ENCODE results near the gene UFSP2. TPM values are rescaled to one million over a fixed set of nuclear protein-coding genes. Genes with fewer than 3 reads are reported as not detected.

UFSP2 gene
- total RNA-seq, 4 donors from 2014 or later, result 36.3 to 56.5 (median 40.1) TPM

DNA sequence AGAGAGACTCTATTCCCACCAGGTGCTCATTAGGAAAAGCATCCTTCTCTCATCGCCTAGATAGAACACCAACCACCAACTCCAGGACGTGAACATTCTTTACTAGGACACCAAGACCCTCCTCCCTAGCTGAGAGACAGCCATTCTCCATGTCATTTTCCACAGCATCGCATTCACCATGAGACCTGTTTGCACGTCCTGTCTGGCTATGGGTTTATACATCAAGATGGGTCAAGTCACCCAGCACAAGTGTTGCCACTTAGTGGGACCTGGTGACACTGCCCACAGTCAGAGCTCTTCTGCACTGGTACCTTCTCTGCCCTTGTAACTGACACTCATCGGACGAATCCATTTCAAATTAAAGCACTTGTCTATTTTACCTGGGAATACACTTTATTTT, 47.5 kb downstream of the UFSP2 start:
- Histone ChIP-seq H3K4me3 (no peak overlapping the region), H3K4me1 (no peaks in the 10 kb centered on the region), H3K27me3 (no peaks in the 10 kb centered on the region), H3K36me3 (no peaks in the 10 kb centered on the region), H3K27ac (no peak overlapping the region), H3K9me3 (no peaks in the 10 kb centered on the region)
- DNase-seq (no peak), ATAC-seq (no peak)
- intact Hi-C loops (cut with DNase I; ENCODE audit: low total_unique reads), result no loop called here
- TF ChIP-seq, protein P1, sequence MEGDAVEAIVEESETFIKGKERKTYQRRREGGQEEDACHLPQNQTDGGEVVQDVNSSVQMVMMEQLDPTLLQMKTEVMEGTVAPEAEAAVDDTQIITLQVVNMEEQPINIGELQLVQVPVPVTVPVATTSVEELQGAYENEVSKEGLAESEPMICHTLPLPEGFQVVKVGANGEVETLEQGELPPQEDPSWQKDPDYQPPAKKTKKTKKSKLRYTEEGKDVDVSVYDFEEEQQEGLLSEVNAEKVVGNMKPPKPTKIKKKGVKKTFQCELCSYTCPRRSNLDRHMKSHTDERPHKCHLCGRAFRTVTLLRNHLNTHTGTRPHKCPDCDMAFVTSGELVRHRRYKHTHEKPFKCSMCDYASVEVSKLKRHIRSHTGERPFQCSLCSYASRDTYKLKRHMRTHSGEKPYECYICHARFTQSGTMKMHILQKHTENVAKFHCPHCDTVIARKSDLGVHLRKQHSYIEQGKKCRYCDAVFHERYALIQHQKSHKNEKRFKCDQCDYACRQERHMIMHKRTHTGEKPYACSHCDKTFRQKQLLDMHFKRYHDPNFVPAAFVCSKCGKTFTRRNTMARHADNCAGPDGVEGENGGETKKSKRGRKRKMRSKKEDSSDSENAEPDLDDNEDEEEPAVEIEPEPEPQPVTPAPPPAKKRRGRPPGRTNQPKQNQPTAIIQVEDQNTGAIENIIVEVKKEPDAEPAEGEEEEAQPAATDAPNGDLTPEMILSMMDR (IDR thresholded peaks at IDR 0.05 in 4 of 5, conservative IDR thresholded peaks at IDR 0.05 in 1 of 5), result no peak
- no peak for TF ChIP-seq POLR2A (IDR thresholded peaks at IDR 0.05)
- in situ Hi-C loops (cut with MboI; ENCODE audit: low sequenced_read_pairs in 4 of 4), result loop anchor here in 1 of 4 donors (25.0 kb wide), 1 partner anchor 166 kb away; the partner anchor contains the start of genes CFAP97 and SNX25

DNA sequence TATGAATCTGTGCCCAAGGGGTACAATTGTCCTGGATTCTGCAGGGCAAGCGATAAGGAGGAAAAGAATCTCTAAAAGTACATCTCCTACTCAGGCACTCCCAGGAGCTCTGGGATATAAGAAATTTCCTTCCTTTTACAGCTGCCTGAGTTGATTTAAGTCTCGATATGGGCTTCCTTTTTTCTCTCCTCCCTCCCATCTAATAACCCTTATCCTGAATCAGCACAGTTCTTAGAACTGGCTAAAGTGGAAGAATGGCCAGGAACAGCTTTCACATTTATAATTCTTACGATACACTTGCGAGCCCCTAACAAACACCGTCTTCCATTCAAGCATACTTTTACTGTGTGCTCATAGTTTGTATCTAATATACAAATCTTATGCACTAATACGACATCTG, 51.2 kb downstream of the UFSP2 start:
- TF ChIP-seq, protein P1 (IDR thresholded peaks at IDR 0.05 in 4 of 5, conservative IDR thresholded peaks at IDR 0.05 in 1 of 5), result no peak
- TF ChIP-seq POLR2A (IDR thresholded peaks at IDR 0.05), result no peak
- H3K9me3 ChIP-seq, result no peaks in the 10 kb centered on the region
- H3K27me3 ChIP-seq, result no peaks in the 10 kb centered on the region
- DNase-seq (no peak), ATAC-seq (no peak)
- no peak overlapping the region for H3K27ac ChIP-seq
- H3K36me3 ChIP-seq, result peaks cover 0 to 21% of the 10 kb centered on the region in 2 donors
- in situ Hi-C loops (cut with MboI; ENCODE audit: low sequenced_read_pairs in 4 of 4), result no loop called here
- H3K4me1 ChIP-seq, result no peaks in the 10 kb centered on the region
- intact Hi-C loops (cut with DNase I; ENCODE audit: low total_unique reads), result no loop called here
- H3K4me3 ChIP-seq, result no peak overlapping the region

DNA sequence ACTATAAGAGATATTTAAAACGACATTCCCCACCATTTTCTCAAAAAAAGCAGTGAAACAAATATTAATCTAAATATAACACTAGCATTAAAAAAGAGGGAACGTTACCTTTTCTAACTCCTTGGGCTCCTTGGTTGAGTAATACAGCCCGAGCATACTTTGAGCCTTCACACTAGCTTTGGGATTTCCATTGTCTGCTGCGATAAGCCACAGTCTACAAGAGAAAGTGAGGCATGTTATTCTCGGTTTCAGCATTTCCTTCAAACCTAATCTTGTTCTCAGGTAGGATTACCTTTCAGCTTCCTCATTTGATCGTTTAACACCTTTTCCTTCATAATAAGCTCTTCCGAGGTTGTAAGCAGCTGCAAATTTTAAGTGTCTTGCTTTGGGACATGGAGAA, 51.7 kb downstream of the UFSP2 start:
- no peak overlapping the region for H3K4me3 ChIP-seq
- intact Hi-C loops (cut with DNase I; ENCODE audit: low total_unique reads), result no loop called here
- no peak for DNase-seq

DNA sequence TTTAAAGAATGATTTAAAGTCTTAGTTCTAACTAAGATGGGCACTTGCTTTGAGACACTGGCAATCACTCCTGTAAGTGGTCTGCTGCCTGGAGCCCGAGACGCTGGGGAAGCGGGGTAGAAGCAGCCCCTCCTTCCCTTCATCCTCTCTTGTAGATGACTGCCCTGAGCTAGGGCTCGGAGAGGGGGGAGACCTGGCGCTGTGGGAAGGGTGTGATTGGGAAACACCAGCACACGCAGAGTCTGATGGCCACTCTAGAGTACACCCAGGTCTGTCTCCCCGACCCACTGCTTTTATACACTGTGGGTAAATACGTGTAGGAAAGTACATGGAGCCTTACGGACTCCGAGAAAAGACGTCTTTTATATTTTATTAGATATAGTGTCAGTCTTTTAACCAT, 54.1 kb downstream of the UFSP2 start:
- TF ChIP-seq, protein P1 (IDR thresholded peaks at IDR 0.05 in 4 of 5, conservative IDR thresholded peaks at IDR 0.05 in 1 of 5), result no peak
- no peak for TF ChIP-seq POLR2A (IDR thresholded peaks at IDR 0.05)
- no peaks in the 10 kb centered on the region for H3K9me3 ChIP-seq
- no peak overlapping the region for H3K4me3 ChIP-seq
- H3K36me3 ChIP-seq, result peaks cover 0 to 21% of the 10 kb centered on the region in 2 donors
- in situ Hi-C loops (cut with MboI; ENCODE audit: low sequenced_read_pairs in 4 of 4), result no loop called here
- no peak for ATAC-seq
- no peak for DNase-seq
- no peak overlapping the region for H3K27ac ChIP-seq
- no peaks in the 10 kb centered on the region for H3K27me3 ChIP-seq
- no peaks in the 10 kb centered on the region for H3K4me1 ChIP-seq
- intact Hi-C loops (cut with DNase I; ENCODE audit: low total_unique reads), result no loop called here

More for the DNA sequence above, 51.7 kb downstream of the UFSP2 start:
- in situ Hi-C loops (cut with MboI; ENCODE audit: low sequenced_read_pairs in 4 of 4), result no loop called here
- H3K27me3 ChIP-seq, result no peaks in the 10 kb centered on the region
- H3K9me3 ChIP-seq, result no peaks in the 10 kb centered on the region
- H3K27ac ChIP-seq, result no peak overlapping the region
- ATAC-seq, result no peak
- TF ChIP-seq POLR2A (IDR thresholded peaks at IDR 0.05), result no peak
- TF ChIP-seq, protein P1 (IDR thresholded peaks at IDR 0.05 in 4 of 5, conservative IDR thresholded peaks at IDR 0.05 in 1 of 5), result no peak
- H3K4me1 ChIP-seq, result no peaks in the 10 kb centered on the region
- H3K36me3 ChIP-seq, result peaks cover 0 to 21% of the 10 kb centered on the region in 2 donors

Data from gastrocnemius medialis (tissue), 4 donors.